IPS-15b (cell line): ENCODE data around the gene ST3GAL6.

Source experiments
- H3K27me3 ChIP-seq: one replicate; pipeline ENCODE4 v1.6.1; 2013; ENCODE audit warnings: low read length; ENCODE audit not compliant: control insufficient read depth, insufficient read depth
- H3K36me3 ChIP-seq: one replicate; pipeline ENCODE4 v1.6.1; 2013; ENCODE audit warnings: low read length; ENCODE audit not compliant: control insufficient read depth, insufficient read depth
- H3K4me1 ChIP-seq: one replicate; pipeline ENCODE4 v1.6.1; 2013; ENCODE audit warnings: mild to moderate bottlenecking, low read length; ENCODE audit not compliant: control insufficient read depth, insufficient read depth
- H3K4me3 ChIP-seq: one replicate; pipeline ENCODE4 v1.5.1; 2013; ENCODE audit warnings: low read depth, low read length
- H3K9ac ChIP-seq: one replicate; pipeline ENCODE4 v1.6.1; 2013; ENCODE audit warnings: low read depth, mild to moderate bottlenecking, low read length
- H3K9me3 ChIP-seq: one replicate; pipeline ENCODE4 v1.6.1; 2013; ENCODE audit warnings: mild to moderate bottlenecking, low read length; ENCODE audit not compliant: control insufficient read depth, insufficient read depth

ST3GAL6 gene

GRCh38 chr3:98793971-98794370, 30.8 kb downstream of the ST3GAL6 start:
- no peaks in the 10 kb centered on the region for H3K9me3 ChIP-seq
- no peak overlapping the region for H3K4me3 ChIP-seq
- no peaks in the 10 kb centered on the region for H3K27me3 ChIP-seq
- H3K36me3 ChIP-seq, result no peaks in the 10 kb centered on the region
- H3K4me1 ChIP-seq, result no peaks in the 10 kb centered on the region
- H3K9ac ChIP-seq, result no peak overlapping the region

GRCh38 chr3:98796334-98796733, 33.2 kb downstream of the ST3GAL6 start:
- H3K9ac ChIP-seq, result no peak overlapping the region
- H3K4me3 ChIP-seq, result no peak overlapping the region
- no peaks in the 10 kb centered on the region for H3K4me1 ChIP-seq
- no peaks in the 10 kb centered on the region for H3K36me3 ChIP-seq
- no peaks in the 10 kb centered on the region for H3K9me3 ChIP-seq
- no peaks in the 10 kb centered on the region for H3K27me3 ChIP-seq

- Histone ChIP-seq H3K9me3 (no peaks in the 10 kb centered on the region), H3K9ac (no peak overlapping the region), H3K27me3 (no peaks in the 10 kb centered on the region), H3K4me1 (no peaks in the 10 kb centered on the region), H3K4me3 (no peak overlapping the region), H3K36me3 (no peaks in the 10 kb centered on the region)
Measured at GRCh38 chr3:98797905-98798304, 34.8 kb downstream of the ST3GAL6 start.

- no peak overlapping the region for H3K4me3 ChIP-seq
- no peaks in the 10 kb centered on the region for H3K27me3 ChIP-seq
- H3K9ac ChIP-seq, result no peak overlapping the region
- no peaks in the 10 kb centered on the region for H3K9me3 ChIP-seq
- no peaks in the 10 kb centered on the region for H3K36me3 ChIP-seq
- no peaks in the 10 kb centered on the region for H3K4me1 ChIP-seq
Measured at GRCh38 chr3:98798820-98799219, 35.7 kb downstream of the ST3GAL6 start.

GRCh38 chr3:98799479-98799878, 36.3 kb downstream of the ST3GAL6 start:
- Histone ChIP-seq H3K4me3 (no peak overlapping the region), H3K27me3 (no peaks in the 10 kb centered on the region), H3K4me1 (no peaks in the 10 kb centered on the region), H3K9ac (no peak overlapping the region), H3K36me3 (no peaks in the 10 kb centered on the region), H3K9me3 (no peaks in the 10 kb centered on the region)

GRCh38 chr3:98800401-98800800, 37.3 kb downstream of the ST3GAL6 start:
- no peaks in the 10 kb centered on the region for H3K36me3 ChIP-seq
- no peak overlapping the region for H3K4me3 ChIP-seq
- no peak overlapping the region for H3K9ac ChIP-seq
- no peaks in the 10 kb centered on the region for H3K9me3 ChIP-seq
- H3K27me3 ChIP-seq, result no peaks in the 10 kb centered on the region
- H3K4me1 ChIP-seq, result no peaks in the 10 kb centered on the region

GRCh38 chr3:98801043-98801747, 38.1 kb downstream of the ST3GAL6 start:
- Histone ChIP-seq H3K4me1 (no peaks in the 10 kb centered on the region), H3K27me3 (no peaks in the 10 kb centered on the region), H3K4me3 (no peak overlapping the region), H3K9me3 (no peaks in the 10 kb centered on the region), H3K9ac (no peak overlapping the region), H3K36me3 (no peaks in the 10 kb centered on the region)

GRCh38 chr3:98805571-98805970, 42.4 kb downstream of the ST3GAL6 start:
- no peak overlapping the region for H3K9ac ChIP-seq
- H3K4me3 ChIP-seq, result no peak overlapping the region
- no peaks in the 10 kb centered on the region for H3K27me3 ChIP-seq
- H3K36me3 ChIP-seq, result no peaks in the 10 kb centered on the region
- no peaks in the 10 kb centered on the region for H3K4me1 ChIP-seq
- no peaks in the 10 kb centered on the region for H3K9me3 ChIP-seq

- Histone ChIP-seq H3K4me3 (no peak overlapping the region), H3K36me3 (no peaks in the 10 kb centered on the region), H3K27me3 (no peaks in the 10 kb centered on the region), H3K9ac (no peak overlapping the region), H3K4me1 (no peaks in the 10 kb centered on the region), H3K9me3 (no peaks in the 10 kb centered on the region)
Measured at GRCh38 chr3:98806521-98806920, 43.4 kb downstream of the ST3GAL6 start.

GRCh38 chr3:98807011-98807410, 43.9 kb downstream of the ST3GAL6 start:
- Histone ChIP-seq H3K36me3 (no peaks in the 10 kb centered on the region), H3K9me3 (no peaks in the 10 kb centered on the region), H3K9ac (no peak overlapping the region), H3K4me3 (no peak overlapping the region), H3K27me3 (no peaks in the 10 kb centered on the region), H3K4me1 (no peaks in the 10 kb centered on the region)

GRCh38 chr3:98807561-98807960, 44.4 kb downstream of the ST3GAL6 start:
- no peaks in the 10 kb centered on the region for H3K36me3 ChIP-seq
- no peaks in the 10 kb centered on the region for H3K9me3 ChIP-seq
- H3K4me1 ChIP-seq, result no peaks in the 10 kb centered on the region
- H3K9ac ChIP-seq, result no peak overlapping the region
- no peak overlapping the region for H3K4me3 ChIP-seq
- H3K27me3 ChIP-seq, result no peaks in the 10 kb centered on the region

- H3K9me3 ChIP-seq, result no peaks in the 10 kb centered on the region
Measured at GRCh38 chr3:98808071-98808470, 44.9 kb downstream of the ST3GAL6 start.

More at GRCh38 chr3:98808071-98808470, 44.9 kb downstream of the ST3GAL6 start:
- H3K9ac ChIP-seq, result no peak overlapping the region
- no peaks in the 10 kb centered on the region for H3K27me3 ChIP-seq
- H3K4me3 ChIP-seq, result no peak overlapping the region
- H3K4me1 ChIP-seq, result no peaks in the 10 kb centered on the region
- H3K36me3 ChIP-seq, result no peaks in the 10 kb centered on the region
